GM21390 (cell line): ENCODE data around the gene TMEM81.

Source experiments
- ATAC-seq: cut with Tn5 transposase; IDR thresholded peaks from one replicate; pipeline ENCODE4 v1.9.1; 2021; ENCODE audit not compliant: unreplicated experiment

Gene TMEM81

DNA sequence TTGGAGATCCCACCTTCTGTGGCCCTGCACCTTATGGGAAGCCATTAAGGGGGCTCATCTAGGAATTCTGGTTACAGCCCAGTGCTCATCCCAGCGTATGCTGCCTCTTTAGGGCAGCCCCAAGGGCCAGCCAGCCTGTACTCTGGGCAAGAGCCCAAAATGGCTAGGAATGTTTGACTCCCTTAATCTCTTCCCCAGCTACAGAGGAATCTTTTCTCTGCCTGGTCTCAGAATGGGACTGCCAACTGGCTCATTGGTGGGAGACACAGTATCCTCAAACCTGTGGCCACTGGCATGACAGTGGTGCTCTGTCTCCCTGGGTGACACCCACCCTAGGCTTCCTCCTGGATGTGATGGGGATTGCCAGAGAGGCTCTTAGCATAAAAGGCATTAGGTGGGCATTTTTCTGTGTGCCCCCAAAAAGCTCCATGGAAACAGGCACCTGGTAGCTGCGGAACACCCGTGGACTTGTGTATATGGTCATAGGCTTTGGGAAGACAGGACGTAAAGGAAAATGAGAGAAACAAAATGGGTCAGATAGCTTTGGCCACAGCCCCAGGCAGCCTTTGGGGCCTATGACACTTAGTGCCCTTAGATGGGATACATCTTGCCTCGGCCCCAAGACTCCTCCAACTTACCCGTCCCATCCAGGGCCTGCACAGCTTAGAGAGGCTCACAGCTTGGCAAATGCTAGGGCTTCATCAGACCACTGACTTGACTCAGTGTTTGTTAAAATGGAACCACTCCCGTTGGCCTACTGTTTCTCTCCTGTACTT is 6.9 kb downstream of the TMEM81 start:
- no peak for ATAC-seq

- no peak for ATAC-seq
These were observed 8.0 kb downstream of the TMEM81 start for GRCh38 chr1:205076245-205076761.

DNA sequence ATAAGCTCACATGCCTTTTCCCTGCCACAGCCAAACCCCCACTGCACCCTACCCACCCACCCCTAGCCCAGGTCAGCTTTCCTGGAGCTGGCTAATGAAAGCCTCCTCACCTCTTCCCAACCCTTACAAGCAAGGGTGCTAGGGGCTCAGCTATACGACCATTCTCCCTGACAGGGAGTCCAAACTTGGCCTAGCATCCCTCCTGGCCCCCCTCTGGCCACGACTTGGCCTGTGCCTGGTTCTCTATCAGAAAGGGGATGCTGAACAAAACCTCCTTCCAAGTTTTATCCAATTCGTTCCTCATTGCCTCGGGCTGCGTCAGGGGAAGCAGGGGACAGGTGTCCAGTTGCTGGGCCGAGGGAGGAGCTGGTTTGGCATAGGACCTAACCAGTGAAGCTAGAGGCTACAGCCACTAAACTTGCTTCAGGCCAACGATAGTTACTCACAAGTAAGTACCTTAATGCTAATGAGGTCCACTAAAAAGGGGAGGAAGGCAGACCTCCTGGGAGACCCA is 8.6 kb downstream of the TMEM81 start:
- no peak for ATAC-seq

DNA sequence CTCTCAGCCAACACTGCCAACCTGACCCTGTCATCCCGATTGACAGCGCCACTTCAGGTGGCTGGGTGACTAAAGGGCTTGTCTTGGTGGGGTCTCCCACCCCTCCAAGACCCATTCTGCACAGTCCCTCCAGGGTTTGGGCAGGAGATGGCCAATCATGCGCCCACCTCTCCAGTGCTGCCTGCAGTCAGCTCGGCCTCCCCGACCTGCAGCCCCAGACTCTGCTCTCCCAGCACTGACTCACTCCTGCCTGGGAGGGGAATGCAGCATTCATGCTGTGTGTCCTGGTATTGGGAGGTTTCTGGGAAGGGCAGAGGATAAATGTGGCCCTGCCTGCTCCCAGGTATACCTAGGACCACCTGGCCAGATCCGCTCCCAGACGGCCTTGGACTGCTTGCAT is 9.7 kb downstream of the TMEM81 start:
- no peak for ATAC-seq

GRCh38 chr1:205074084-205074483 is 10.2 kb downstream of the TMEM81 start:
- ATAC-seq, result no peak

GRCh38 chr1:205073511-205073910 is 10.7 kb downstream of the TMEM81 start:
- no peak for ATAC-seq

- ATAC-seq, result no peak
These were observed 11.4 kb downstream of the TMEM81 start for GRCh38 chr1:205072881-205073280.

GRCh38 chr1:205072286-205072685 is 12.0 kb downstream of the TMEM81 start:
- ATAC-seq, result no peak

DNA sequence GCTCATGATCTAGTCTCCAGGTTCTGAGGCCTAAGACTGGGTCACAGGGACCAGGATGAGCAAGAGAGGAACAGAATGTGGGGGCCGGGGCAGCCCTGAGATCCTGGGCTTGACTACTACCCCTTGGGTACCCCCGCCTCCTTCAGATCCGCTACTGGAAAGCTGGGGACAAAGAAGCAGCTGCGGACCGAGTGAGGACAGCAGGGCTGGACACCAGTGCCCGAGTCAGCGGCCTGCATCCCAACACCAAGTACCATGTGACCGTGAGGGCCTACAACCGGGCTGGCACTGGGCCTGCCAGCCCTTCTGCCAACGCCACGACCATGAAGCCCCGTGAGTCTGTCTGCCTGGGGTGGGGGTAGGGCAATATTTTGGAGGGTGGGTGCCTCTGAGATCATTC is 12.5 kb downstream of the TMEM81 start:
- ATAC-seq, result no peak

GRCh38 chr1:205071028-205071409 is 13.2 kb downstream of the TMEM81 start:
- no peak for ATAC-seq

DNA sequence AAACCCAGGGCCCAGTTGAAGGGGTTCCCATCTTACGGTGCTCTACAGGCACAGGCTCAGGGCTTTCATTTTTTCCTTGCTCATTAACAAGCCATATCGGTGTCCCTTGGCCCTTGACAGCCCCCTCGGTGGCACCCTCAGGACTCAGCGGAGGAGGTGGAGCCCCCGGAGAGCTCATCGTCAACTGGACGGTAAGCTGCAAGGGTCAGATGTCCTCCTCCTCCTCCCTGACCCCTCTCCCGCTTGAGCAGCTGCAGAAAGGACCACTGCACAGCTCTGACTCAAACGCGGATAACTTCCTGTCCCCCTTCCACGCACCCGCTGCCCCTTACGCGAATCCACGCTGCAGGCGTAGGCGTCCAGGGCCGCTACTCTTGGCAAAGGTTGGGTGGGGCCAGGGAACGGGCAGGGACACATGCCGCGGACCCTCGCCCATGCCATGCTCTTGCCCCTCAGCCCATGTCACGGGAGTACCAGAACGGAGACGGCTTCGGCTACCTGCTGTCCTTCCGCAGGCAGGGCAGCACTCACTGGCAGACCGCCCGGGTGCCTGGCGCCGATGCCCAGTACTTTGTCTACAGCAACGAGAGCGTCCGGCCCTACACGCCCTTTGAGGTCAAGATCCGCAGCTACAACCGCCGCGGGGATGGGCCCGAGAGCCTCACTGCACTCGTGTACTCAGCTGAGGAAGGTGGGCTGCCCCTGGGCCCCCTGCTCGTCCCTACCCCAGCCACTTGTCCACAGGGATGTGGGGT is 14.7 kb downstream of the TMEM81 start:
- ATAC-seq, result no peak

DNA sequence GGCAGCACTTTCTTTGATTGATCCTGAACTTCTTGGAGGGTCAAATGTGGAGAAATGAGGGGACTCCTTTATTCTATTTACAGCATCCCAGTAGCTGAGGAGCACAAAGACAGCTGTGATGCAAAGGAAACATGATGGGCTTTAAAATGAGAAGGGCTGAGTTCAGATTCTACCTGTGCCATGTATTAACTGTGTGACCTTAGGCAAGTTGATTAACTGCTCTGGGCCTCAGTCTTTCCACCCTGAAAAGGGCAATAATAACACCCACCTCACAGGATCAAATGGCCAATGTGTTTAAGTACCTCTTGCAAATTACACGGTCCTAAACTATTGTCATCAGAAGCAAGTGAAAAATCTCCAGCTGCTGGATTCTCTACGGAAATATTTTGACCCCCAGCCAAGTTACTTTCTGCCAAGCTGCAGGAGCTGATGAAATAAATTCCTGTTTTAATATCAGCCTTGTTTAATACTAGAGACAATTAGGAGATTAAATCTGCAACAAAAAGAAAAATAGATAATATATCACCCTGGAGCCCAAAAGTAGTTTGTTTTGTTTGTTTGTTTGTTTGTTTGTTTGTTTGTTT is 15.7 kb downstream of the TMEM81 start:
- ATAC-seq, result no peak

GRCh38 chr1:205068001-205068400 is 16.3 kb downstream of the TMEM81 start:
- no peak for ATAC-seq

DNA sequence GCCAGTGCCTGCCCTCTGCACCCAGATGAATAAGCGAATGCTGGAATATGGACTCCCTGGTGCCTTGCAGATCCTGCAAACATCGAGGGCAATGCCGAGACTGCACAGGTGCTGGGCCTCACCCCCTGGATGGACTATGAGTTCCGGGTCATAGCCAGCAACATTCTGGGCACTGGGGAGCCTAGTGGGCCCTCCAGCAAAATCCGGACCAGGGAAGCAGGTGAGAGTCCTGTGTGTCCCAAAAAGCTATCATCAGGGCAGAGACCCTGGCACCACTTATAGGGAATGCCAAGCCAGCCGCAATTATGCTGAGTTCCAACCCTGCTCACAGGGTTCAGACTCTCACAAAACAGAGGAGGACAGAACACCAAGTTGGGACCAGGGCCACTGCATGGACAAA is 17.2 kb downstream of the TMEM81 start:
- ATAC-seq, result no peak

- ATAC-seq, result no peak
These were observed 18.0 kb downstream of the TMEM81 start for GRCh38 chr1:205066141-205066818.

GRCh38 chr1:205065666-205066065 is 18.6 kb downstream of the TMEM81 start:
- ATAC-seq, result no peak

DNA sequence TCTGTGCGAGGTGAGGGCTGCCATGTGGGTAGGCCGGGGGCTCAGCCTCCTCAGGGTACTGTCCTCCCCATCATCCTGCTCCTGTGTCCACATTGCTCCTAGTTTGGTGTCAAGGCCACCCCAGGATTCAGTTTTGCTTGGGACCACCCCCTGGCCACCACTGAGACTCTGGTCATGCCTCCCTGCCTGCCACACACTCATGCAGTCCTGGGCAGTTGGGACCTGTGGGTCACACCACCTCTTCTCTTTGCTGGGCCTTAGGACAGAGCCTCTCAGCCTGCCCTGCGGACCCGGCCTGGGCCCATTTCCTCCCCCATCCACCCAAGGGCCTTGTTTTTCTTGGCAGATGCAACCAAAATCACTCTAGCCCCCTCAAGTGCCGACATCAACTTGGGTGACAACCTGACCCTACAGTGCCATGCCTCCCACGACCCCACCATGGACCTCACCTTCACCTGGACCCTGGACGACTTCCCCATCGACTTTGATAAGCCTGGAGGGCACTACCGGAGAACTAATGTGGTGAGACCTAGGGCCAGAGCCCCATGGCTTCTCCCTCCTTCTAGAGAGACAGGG is 19.4 kb downstream of the TMEM81 start:
- ATAC-seq, result no peak

DNA sequence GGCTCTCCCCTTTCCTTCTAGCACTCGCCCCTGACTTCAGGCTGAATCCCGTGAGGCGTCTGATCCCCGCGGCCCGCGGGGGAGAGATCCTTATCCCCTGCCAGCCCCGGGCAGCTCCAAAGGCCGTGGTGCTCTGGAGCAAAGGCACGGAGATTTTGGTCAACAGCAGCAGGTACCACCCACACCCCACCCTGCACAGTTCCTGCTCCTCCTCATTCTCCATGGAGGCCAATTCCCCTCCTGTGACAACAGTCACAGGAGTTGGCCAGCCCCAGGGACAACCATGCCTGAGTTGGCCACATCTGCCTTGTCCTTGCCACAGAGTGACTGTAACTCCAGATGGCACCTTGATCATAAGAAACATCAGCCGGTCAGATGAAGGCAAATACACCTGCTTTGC is 20.0 kb downstream of the TMEM81 start:
- no peak for ATAC-seq

DNA sequence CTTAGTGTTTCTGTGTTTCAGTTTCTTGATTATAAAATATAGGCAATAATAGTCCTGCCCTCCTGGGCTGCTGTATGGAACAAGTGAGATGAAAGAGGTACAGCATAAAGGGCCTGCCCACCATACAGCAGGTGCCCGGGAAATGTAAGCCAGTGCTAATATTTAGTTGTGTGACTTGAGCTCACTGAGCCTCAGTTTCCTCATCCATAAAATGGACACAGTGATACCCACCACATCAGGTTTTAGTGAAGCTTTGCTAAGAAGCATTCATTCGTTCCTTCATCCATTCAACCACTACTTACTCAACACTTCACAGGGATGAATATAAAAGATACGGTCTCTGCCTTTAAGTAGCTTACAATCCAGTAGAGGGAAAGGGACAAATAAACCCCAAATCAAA is 21.4 kb downstream of the TMEM81 start:
- no peak for ATAC-seq

DNA sequence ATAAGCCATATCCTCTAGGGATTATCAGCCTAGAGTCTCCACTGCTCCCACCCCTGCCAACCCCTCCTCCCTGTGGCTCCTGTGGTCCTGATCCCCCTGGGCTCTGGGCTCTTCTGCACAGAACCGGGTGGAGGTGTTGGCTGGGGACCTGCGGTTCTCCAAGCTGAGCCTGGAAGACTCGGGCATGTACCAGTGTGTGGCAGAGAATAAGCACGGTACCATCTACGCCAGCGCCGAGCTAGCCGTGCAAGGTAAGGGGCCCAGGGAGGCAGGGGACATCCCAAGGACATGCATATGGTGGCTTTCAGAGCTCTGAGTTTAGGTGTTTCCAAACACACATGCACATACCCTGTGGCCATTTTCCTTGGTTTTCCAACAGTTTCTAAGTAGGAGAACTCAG is 21.9 kb downstream of the TMEM81 start:
- ATAC-seq, result no peak

DNA sequence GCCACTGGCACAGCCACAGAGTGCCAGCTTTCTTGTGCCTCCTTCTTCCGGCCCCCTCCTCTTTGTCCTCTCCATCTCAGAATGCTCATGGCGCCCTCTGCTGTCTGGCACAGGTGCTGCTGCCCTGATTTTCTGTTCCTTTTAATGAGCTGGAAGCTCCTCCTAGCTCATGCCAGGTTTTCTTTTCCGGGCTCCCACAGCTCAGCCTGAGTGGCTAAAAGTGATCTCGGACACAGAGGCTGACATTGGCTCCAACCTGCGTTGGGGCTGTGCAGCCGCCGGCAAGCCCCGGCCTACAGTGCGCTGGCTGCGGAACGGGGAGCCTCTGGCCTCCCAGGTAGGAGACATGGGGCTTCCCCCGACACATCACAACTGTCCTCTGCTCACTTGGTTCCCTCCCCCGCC is 22.6 kb downstream of the TMEM81 start:
- ATAC-seq, result no peak
